ENCODE results near the gene TLR8.

GRCh38 chrX:12950851-12951594 lies 44.6 kb downstream of the TLR8 start:
- no peak for TF ChIP-seq SUZ12 (IDR thresholded peaks at IDR 0.05; ENCODE audit: extremely low read depth, insufficient read depth, insufficient read length)
- TF ChIP-seq ZNF274 (IDR thresholded peaks at IDR 0.05; ENCODE audit: low read depth, low read length): no peak
- no peak for TF ChIP-seq YY1 (IDR thresholded peaks at IDR 0.05; ENCODE audit: insufficient read depth, insufficient read length)

All from NT2/D1 (cell line).